NCI-H774 (cell line): ENCODE data around the gene NUP98.

Experiments
- DNase-seq: peaks from one replicate; lab custom pipeline; 2025; lab: John Stamatoyannopoulos, UW

Gene NUP98

DNA sequence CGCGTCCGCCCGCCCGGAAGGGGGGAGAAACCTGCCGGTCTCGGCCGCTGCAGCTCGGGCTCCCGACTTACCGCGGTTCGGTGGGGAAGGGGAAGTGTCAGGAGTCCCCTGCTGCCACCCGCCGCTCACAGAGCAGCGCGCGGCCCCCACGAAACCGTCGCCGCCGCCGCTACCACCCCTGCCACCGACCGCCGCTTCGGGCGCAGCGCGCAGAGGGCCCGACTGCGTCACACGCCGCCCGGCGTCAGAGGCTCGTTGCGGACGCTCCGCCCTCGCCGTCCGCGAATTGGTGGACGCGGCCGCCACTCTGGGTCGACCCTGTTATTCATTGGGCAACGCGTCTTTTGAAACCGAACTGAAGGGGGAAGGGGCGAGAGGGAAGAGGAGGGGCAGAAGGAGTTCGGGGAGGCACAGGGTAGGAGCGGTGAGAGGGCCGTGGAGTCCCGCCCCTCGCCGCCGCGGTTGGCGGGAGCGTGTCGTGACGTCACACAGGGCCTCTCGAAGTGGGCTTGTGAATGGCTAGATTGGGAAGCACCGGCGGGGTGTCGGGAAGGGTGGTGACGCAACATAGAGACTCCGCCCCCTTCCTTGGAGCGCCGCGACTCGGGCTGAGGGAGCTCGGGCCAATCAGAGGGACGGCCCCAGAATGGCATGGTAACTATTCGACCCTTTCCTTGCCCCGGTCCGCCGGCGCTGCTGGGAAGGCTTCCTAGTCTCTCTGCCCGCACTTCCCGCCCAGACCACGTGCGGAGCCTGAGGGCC is at the start of gene NUP98:
Gene NUP98, minus strand, starts transcription at position 226 of the 762 bp plus-strand sequence. CDS start 15,437 bp downstream, outside the sequence.
- peak; percentile 99 for DNase-seq

DNA sequence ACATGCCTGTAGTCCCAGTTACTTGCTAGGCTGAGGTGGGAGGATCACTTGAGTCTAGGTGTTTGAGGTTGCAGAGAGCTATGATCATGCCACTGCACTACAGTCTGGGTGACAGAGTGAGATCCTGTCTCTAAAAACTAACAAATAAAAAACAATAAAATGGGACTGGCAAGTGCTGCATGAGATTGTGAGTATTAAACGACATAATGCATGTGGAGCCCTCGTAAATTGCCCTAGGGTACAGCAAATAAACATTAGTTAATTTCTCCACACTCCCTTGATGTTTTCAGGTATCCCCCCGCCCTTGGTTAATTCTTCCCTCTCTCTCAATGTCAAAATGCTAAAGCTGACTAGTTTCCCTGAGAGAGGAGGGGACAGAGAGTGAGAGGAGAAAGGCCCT is 48.3 kb upstream of the NUP98 start:
- no peak for DNase-seq

DNA sequence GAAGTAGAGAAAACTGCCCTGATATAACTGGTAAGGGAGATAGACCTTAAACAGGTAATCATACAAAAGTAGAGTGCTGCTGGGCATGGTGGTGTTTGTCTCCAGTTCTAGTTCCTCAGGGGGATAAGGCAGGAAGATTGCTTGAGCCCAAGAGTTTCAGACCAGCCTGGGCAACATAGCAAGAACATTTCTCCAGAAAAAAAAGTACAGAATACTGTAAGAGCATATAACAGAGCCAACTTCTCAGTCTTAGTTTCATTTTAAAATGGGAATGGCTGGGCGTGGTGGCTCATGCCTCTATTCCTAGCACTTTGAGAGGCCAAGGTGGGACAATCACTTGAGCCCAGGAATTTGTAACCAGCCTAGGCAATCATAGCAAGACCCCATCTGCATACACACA is 47.9 kb upstream of the NUP98 start:
- DNase-seq, result no peak

DNA sequence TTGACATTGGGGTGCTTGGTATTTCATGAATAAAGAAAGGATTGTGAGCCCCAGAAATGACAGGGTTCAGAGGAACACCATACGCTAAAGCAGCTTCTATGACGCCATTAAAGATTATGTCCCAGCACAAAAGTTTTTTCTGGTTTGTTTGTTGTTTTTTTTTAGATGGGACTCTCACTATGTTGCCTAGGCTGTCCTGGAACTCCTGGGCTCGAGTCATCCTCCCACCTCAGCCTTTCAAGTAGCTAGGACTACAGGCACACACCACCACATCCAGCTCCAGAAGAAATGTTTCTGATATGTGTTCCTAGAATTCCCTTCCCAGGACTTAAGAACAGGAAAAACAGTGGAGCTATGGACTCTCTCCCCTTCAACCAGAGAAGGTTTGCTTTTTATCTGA is 46.0 kb upstream of the NUP98 start:
- no peak for DNase-seq

DNA sequence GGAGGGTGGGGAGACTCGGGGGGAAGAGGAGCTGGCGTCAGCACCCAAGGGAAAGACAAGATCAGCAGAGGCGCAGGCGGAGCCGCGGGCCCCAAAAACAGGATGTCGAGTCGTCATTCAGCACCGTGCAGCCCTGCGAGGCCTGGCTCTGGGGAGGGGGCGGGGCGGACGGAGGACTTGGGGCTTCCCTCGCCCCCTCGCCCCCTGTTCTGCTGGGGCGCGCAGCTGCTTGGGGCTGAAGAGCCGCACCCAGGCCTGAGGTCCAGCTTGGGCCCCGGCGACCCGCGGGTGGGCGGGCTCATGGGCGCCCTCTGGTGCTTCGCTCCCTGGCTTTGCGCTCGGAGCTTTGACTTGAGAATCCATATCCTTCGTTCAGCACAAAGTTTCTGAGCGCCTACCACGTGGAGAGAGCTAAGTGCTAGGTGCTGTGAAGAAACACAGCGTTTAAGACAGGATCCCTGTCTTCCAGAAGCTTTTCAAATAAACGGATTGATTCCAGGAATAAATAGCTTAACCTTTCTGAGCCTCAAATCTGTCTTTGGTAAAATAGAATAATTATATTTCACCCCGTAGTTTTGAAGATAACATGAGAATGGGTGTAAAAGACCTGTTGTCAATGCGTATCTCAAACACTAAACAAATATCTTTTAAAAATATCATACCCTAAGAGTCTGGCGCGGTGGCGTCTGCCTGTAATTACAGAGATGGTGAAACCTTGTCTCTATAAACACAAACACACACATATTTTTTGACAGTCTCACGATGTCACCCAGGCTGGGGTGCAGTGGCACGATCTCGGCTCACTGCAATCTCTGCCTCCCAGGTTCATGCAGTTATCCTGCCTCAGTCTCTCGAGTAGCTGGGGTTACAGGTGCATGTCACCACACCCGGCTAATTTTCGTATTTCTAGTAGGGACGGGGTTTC is 44.3 kb upstream of the NUP98 start:
- DNase-seq, result peak; percentile 65

DNA sequence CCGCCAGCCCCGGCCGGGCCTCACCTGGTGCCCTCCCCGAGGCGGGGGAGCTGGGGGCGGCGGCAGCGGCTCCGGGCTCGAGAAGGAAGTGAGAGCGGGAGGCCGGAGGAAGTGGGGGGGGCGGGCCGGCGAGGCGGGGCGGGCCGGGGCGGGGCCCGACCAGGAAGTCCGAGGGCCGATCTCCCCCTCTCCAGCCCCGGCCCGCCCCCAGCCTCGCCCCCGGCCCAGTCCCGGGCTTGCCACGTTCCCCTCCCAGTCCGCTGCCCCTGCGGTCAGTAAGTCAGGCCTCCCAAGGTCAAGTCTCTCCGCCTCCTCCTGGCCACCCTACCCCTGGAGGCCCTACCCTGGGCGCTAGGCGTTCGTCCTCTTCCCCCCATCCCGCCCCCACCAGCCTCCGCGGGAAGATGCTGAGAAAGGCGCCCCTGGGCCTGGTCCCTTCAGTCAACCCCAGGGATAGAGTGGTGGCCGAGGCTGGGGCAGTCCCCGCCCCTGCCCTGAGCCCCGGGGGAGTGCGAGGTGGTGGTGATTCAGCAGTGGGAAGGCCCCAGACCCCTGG is 43.6 kb upstream of the NUP98 start, which contains the start of gene RHOG:
Gene RHOG, minus strand, starts transcription at position 90 of the 556 bp plus-strand sequence. CDS start 12,821 bp downstream, outside the sequence.
- peak; percentile 58 for DNase-seq

DNA sequence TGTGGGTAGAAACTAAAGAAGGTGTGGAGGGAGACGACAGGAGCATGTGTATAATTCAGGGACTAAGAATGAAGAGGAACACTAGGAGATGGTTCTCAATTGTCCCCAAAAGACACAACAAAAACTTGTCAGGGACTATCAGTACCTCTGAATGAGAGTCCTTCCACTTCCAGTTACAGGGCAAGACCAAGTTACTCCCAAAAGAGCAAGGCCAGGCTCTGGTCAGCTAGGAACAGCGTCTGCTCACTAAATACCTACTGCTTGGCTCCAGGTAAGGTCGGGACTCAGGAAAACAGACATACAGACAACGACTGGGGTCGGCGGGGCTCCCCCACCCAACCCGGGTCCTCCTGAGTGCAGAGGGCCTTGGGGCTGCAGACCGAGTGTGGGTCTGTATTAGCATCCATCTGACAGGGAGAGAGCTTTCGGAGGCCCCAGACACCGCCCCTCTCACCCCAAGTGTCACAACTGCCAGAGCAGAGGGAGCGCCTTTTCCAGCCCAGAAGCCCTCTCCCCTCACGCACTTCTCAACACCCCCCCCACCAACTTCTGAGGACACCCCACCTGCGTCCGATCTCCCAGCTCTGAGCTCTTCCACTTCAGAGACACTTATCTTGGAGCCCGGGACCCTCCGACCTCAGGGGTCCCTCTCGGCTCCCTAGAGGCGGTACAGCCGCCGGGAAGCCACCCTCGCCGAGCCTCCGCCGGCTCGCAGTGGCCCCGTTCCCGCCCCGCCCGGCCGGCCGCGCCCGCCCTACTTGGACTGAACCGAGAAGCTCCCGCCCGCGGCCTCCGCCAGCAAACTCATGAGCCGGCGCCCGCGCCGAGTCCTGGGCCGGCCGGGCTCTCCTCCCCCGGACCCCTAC is 42.9 kb upstream of the NUP98 start:
- DNase-seq, result no peak

DNA sequence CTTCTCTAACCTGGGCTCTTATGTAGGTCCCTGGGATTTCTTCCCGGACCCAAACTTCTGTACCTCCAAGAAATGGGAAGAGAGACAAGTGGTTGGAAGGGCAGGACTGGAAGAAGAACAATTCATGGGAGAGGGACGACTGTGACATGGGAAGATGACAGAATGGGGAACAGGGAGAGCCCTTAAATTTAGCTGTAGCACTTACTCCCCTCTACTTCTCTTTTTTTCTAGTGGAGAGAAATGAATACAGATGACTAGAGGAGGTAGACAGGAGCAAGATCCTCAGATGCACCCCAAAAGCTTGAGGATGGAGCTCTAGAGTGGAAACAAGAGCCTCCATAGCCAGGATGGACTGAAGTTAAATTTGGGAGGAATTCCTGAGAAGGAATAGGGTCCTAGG is 41.1 kb upstream of the NUP98 start:
- DNase-seq, result no peak

DNA sequence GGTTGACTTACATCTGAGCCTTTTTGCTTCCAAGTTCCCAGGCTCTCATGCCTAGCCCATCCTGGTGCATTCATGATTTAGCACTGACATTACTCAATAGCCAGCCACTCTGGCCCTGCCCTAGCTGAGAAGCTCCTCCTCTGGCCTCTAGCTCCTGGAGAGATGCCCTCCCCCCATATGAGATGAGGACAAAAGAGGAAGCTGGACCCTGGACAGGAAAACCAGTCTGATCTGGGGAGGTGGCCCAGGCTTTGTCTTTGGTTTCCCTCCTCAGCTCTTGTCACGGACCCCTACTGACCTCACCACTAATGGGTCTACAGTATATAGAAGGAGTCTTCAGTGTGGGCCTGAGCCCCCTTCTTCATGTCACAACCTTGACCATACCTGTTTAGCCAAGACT is 40.4 kb upstream of the NUP98 start:
- DNase-seq, result no peak

DNA sequence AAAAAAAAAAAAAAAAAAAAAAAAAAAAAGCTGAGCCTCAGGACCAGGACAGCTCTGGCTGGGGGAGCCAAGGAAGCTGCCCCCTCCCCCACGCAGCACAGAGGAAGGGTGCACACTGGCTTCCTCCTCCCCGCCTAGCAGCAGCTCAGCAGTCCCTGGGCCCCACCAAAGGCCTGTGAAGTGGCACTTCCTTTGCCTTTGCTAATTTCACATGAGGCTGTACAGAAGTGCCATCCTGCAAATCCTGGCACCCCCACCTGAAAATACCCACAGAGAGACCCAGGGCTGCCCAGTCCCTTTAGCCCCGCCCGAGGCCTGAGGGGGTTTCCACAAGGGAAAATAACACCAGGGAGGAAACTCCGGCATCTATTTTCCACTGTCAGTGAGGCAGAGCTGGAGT is 39.5 kb upstream of the NUP98 start:
- DNase-seq, result no peak

DNA sequence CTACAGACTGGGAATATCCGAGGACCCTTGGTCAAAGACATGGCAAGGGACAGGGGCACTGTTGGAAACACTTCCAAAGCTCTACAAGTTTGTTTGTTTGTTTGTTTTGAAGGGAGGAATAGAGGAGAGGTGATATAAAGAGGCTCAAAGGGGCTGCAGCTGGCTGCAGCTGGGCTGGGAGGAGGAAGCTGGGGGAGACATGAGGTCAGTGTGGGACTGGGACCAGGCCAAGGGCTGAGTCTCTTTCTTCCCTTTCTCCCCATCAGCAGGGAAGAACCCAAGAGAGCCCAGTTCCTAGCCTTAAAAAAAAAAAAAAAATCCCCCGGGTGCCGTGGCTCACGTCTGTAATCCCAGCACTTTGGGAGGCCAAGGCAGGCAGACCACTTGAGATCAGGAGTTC is 38.4 kb upstream of the NUP98 start:
- no peak for DNase-seq

DNA sequence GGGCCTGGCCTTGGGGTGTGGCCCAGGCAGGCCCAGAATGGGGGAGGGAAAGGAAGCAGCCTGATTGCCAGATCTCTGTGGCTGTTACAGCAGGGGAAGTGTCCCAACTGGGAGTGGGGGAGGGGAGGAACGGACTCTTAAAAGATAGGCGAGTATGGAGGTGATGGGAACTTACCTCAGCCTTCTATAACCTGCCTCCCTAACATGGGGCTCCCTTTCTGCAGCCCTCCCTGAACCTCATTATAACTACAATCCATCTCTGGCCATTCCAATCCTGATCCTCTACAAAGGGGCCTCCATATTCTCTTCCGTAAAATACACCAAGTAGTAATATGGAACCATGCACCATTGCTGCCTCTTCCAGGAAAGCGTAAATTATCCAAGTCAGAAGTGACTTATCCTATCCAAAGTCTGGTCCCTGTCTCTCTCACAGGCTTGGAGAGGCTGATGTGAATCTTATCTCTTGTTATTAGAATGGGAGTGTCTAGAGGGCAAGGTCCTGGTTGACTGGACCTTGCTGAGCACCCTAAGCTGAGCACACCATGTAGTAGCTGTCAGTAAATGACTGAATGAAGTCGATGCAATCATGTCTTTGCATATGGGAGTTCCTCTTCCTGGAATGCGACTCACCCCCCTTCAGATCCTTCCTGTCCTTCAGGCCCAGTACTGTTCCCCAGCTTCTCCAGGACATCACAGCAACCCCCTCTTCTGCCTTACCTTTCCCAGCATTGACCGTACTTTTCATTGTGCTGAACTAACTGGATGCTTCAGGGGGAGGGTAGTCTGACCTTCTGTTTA is 37.5 kb upstream of the NUP98 start:
- DNase-seq, result no peak

DNA sequence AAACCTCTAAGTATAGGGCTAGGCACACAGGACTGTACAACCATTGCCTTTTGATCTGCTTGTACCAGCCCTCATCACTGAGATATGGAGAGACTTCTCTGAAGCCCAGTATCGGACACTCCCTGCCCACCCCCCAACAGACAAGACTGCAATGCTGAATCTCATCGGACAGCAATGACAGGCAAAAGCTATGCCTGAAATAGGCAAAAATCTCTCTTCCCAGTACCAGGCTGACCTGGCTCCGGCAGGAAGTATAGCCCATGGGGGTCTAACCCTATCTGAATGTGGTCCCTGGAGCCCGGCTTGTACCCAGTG is 37.0 kb upstream of the NUP98 start:
- DNase-seq, result no peak

DNA sequence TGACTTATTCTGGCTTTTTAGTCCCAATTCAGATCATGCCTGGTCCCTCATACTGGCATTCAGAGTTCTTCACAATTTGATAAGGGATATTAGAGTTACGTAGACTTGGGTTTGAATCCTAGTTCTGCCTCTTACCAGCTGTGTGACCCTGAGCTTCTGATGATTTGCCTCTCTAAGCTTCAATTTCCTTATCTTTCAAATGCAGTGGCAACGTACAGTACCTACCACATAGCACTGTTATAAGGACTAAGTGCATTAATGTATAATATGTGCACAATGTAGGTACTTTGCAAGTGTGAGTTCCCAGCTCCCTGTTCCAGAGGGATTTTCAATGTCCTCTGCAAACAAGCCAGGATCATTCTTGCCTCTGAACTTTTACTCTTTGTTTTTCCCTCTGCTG is 36.1 kb upstream of the NUP98 start:
- no peak for DNase-seq

DNA sequence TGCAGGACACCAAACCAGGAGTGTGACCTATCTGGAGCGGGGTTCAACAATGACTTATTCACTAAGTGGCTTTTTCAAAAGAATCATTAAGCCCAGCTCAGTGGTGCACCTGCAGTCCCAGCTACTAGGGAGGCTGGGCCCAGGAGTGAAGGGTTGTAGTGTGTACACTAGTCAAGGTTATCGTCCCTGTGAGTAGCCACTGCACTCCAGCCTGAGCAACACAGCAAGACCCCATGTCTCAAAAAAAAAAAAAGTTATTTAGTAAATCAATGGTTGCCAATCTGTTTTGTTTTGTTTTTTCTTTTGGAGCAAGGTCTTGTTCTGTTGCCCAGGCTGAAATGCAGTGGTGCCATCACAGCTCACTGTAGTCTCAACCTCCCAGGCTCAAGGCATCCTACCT is 35.5 kb upstream of the NUP98 start:
- DNase-seq, result no peak

DNA sequence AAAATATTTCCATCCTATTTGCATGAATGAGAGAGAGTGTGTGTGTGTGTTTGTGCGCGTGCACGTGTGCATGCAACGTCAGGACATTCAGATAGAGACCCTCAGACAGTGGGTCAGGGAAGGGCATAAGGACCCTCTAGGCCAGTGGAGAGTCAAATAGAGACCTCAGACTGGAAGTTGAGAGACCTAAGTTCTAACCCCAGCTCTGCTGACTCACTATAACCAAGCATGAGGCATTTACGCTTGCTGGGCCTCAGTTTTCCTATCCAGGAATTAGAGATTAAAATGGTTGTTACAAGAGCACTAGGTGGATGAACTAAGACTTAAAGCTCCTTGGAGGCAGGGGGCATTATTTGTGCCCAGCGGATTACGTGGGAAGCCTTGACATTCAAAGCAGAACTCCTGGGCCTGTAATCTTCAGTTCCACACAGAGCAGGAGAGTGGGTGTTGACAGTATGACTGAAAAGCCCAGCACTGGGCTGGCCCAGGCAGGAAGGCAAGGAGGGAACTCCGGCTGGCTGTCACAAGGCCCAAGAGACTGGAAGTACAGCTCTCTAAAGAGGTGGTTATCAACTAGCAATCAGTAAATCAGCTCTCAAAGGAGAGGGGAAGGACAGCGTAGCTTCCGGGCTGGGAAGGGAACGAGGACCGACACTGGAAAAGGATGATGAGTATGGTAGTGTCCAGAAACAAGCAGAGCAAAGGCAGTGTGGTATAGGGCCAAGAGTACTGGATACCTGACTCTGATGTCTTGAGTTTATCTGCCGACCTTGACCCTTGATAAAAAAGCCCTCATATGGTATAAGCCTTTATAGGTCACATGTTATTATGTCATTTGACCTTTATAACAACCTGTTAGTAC is 34.3 kb upstream of the NUP98 start:
- DNase-seq, result no peak

DNA sequence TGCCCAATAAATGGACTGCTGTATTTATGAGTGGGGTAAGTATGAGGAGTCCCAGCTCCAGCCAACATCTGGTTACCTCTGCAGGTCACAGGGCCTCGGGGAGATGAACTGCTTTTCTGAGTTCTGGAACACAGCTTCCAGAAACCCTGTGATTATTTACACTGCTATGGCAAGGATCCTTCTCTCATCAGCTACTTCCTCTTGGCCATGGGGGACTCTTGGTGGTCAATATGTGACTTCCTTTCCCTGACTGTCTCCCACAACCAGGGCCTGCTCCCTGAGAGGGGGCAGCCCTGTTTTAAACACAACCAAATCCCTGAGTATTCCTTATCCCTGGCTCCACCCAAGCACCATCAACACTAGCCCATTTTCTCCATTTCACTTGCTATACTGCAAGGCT is 33.4 kb upstream of the NUP98 start:
- no peak for DNase-seq

DNA sequence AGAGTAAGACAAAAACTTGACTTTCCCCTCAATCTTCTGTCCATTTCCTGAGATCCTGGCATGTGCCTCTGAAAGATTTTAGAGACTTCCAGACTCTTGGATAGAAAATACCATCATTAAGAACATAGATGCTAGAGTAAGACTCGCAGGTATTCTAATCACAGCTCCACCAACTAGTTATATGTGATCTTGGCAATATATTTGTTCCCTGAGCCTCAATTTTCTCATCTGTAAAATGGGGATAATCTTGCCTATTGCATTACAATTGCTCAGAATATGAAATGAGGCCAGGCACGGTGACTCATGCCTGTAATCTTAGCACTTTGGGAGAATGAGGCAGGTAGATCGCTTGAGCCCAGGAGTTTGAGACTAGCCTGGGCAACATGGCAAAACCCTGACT is 32.7 kb upstream of the NUP98 start:
- no peak for DNase-seq

DNA sequence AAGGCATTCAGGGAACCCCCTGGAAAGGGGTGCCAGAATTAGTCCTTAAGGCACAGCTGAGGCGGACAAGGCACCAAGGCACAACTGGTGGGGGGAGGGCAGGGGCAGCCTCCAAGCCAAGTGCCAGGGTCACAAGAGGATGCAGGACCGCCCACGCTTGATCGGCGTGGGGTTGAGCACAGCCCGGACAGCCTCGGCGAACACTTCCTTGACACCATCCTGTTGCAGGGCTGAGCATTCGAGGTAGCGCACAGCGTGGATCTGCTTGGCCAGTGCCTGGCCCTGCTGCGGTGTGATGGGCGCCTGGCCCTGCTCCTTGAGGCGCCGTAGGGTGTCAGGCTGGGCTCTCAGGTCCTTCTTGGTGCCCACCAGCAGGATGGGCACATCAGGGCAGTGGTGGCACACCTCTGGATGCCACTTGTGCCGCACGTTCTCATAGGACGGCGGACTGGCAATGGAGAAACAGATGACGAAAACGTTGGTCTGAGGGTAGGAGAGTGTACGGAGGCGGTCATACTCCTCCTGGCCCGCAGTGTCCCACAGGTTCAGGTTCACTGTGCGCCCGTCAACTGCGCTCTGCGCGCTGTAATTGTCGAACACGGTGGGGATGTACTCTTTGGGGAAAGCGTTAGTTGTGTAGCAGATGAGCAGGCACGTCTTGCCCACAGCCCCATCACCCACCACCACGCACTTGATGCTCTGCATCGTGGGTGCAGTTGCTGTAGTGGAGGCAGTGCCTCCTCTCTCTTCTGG is 30.3 kb upstream of the NUP98 start:
- no peak for DNase-seq
